NB4 (cell line): Measurements from ENCODE around the gene ZNF514.

ENCODE experiments used
- MAX ChIP-seq: IDR thresholded peaks from 2 replicates; pipeline ENCODE4 v1.6.1; 2011; ENCODE audit warnings: low read depth, low read length
- POLR2A ChIP-seq: IDR thresholded peaks from 2 replicates; pipeline ENCODE4 v1.6.1; 2011; ENCODE audit warnings: mild to moderate bottlenecking; ENCODE audit not compliant: insufficient read length; ENCODE audit errors: extremely low read depth
- TF ChIP-seq, protein P1 (sequence below): IDR thresholded peaks from one replicate; pipeline ENCODE4 v1.5.1; 2012; ENCODE audit warnings: low read depth, low read length

GRCh38 chr2:95206096-95206495 is 46.4 kb upstream of the ZNF514 start:
- TF ChIP-seq, protein P1, sequence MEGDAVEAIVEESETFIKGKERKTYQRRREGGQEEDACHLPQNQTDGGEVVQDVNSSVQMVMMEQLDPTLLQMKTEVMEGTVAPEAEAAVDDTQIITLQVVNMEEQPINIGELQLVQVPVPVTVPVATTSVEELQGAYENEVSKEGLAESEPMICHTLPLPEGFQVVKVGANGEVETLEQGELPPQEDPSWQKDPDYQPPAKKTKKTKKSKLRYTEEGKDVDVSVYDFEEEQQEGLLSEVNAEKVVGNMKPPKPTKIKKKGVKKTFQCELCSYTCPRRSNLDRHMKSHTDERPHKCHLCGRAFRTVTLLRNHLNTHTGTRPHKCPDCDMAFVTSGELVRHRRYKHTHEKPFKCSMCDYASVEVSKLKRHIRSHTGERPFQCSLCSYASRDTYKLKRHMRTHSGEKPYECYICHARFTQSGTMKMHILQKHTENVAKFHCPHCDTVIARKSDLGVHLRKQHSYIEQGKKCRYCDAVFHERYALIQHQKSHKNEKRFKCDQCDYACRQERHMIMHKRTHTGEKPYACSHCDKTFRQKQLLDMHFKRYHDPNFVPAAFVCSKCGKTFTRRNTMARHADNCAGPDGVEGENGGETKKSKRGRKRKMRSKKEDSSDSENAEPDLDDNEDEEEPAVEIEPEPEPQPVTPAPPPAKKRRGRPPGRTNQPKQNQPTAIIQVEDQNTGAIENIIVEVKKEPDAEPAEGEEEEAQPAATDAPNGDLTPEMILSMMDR: no peak
- no peak for TF ChIP-seq MAX
- TF ChIP-seq POLR2A: no peak
